HEK293 (cell line): Measurements from ENCODE around the gene SIL1.

ENCODE experiments used
- CTCF ChIA-PET: fragments of 350-600 bp; formaldehyde crosslinking; extraction: SDS; loops from one replicate; lab custom pipeline; 2021; ENCODE audit warnings: antibody characterized with exemption; lab: Yijun Ruan, JAX
- POLR2A ChIA-PET: fragments of 300-600 bp; formaldehyde crosslinking; extraction: SDS; loops from one replicate; lab custom pipeline; 2020; ENCODE audit warnings: antibody characterized with exemption, inconsistent platforms; lab: Yijun Ruan, JAX
- H3K27ac ChIP-seq: fragments of 200-500 bp; sonication (Bioruptor generic); 2 replicates; pipeline ENCODE4 v1.5.1; 2014; ENCODE audit warnings: low read depth, low read length, control low read depth, inconsistent platforms; ENCODE audit errors: extremely low read depth
- H3K36me3 ChIP-seq, 2 experiments: fragments of 200-500 bp in 1 of 2; sonication (Bioruptor generic) in 1 of 2; 1 replicate in 1 of 2; 2 replicates in 1 of 2; pipeline ENCODE4 v1.5.1; 2014 to 2017; ENCODE audit warnings: inconsistent platforms in 2 of 2, low read length in 2 of 2; ENCODE audit not compliant: control insufficient read depth in 2 of 2, insufficient read depth in 1 of 2
- H3K4me1 ChIP-seq: fragments of 200-500 bp; sonication (Bioruptor generic); 2 replicates; pipeline ENCODE4 v1.5.1; 2014; ENCODE audit warnings: mild to moderate bottlenecking, low read length, inconsistent platforms; ENCODE audit not compliant: control insufficient read depth, insufficient read depth
- H3K4me3 ChIP-seq: 2 replicates; pipeline ENCODE4 v1.5.1; 2011; ENCODE audit warnings: low read depth, mild to moderate bottlenecking, control low read depth, low read length, moderate library complexity
- H3K9me3 ChIP-seq: fragments of 200-500 bp; sonication (Bioruptor generic); 2 replicates; pipeline ENCODE4 v1.5.1; 2014; ENCODE audit warnings: low read depth, low read length, inconsistent platforms; ENCODE audit not compliant: control insufficient read depth, insufficient read depth
- FEZF1 ChIP-seq: fragments of 450-650 bp; formaldehyde crosslinking; IDR thresholded peaks from 2 replicates; pipeline ENCODE4 v1.5.1; 2016; ENCODE audit warnings: missing biosample characterization, missing genetic modification characterization
- OVOL3 ChIP-seq: fragments of 450-650 bp; formaldehyde crosslinking; IDR thresholded peaks from 2 replicates; pipeline ENCODE4 v1.5.1; 2016; ENCODE audit warnings: missing biosample characterization, missing genetic modification characterization
- SP2 ChIP-seq: fragments of 450-650 bp; formaldehyde crosslinking; IDR thresholded peaks from 2 replicates; pipeline ENCODE4 v1.5.1; 2016; ENCODE audit warnings: missing biosample characterization, missing genetic modification characterization
- SP7 ChIP-seq: fragments of 450-650 bp; formaldehyde crosslinking; IDR thresholded peaks from 2 replicates; pipeline ENCODE4 v1.5.1; 2016; ENCODE audit warnings: missing biosample characterization, missing genetic modification characterization
- ZNF10 ChIP-seq: fragments of 450-650 bp; formaldehyde crosslinking; IDR thresholded peaks from 2 replicates; pipeline ENCODE4 v1.5.1; 2017; ENCODE audit warnings: missing biosample characterization, missing genetic modification characterization
- ZNF140 ChIP-seq: fragments of 450-650 bp; formaldehyde crosslinking; IDR thresholded peaks from 2 replicates; pipeline ENCODE4 v1.5.1; 2016; ENCODE audit warnings: missing biosample characterization, missing genetic modification characterization
- ZNF184 ChIP-seq: fragments of 450-650 bp; IDR thresholded peaks from 2 replicates; pipeline ENCODE4 v1.5.1; 2018; ENCODE audit warnings: missing biosample characterization, mild to moderate bottlenecking, missing genetic modification characterization
- ZNF19 ChIP-seq: fragments of 450-650 bp; formaldehyde crosslinking; IDR thresholded peaks from 2 replicates; pipeline ENCODE4; 2016; ENCODE audit warnings: missing biosample characterization, missing genetic modification characterization, low read depth
- ZNF211 ChIP-seq: fragments of 450-650 bp; formaldehyde crosslinking; IDR thresholded peaks from 2 replicates; pipeline ENCODE4 v1.5.1; 2016; ENCODE audit warnings: low read depth, missing biosample characterization, missing genetic modification characterization
- ZNF366 ChIP-seq: fragments of 450-650 bp; formaldehyde crosslinking; conservative IDR thresholded peaks from 2 replicates; pipeline ENCODE4 v1.5.1; 2016; ENCODE audit warnings: missing biosample characterization, missing genetic modification characterization
- ZNF426 ChIP-seq: fragments of 450-650 bp; formaldehyde crosslinking; IDR thresholded peaks from 2 replicates; pipeline ENCODE4 v1.5.1; 2017; ENCODE audit warnings: missing biosample characterization, missing genetic modification characterization, mild to moderate bottlenecking, inconsistent platforms, moderate library complexity
- ZNF433 ChIP-seq: fragments of 450-650 bp; formaldehyde crosslinking; IDR thresholded peaks from 2 replicates; pipeline ENCODE4 v1.5.1; 2016; ENCODE audit warnings: missing biosample characterization, missing genetic modification characterization, low read depth
- ZNF610 ChIP-seq: fragments of 450-650 bp; formaldehyde crosslinking; IDR thresholded peaks from 2 replicates; pipeline ENCODE4 v1.5.1; 2016; ENCODE audit warnings: missing biosample characterization, missing genetic modification characterization, borderline replicate concordance
- ZNF654 ChIP-seq: fragments of 450-650 bp; formaldehyde crosslinking; IDR thresholded peaks from 2 replicates; pipeline ENCODE4 v1.5.1; 2016; ENCODE audit warnings: low read depth, missing biosample characterization, missing genetic modification characterization
- ZNF658 ChIP-seq: fragments of 450-650 bp; formaldehyde crosslinking; IDR thresholded peaks from 2 replicates; pipeline ENCODE4; 2016; ENCODE audit warnings: missing biosample characterization, missing genetic modification characterization
- TF ChIP-seq, protein P1 (sequence below): fragments of 450-650 bp; formaldehyde crosslinking; optimal IDR thresholded peaks from 2 replicates; pipeline ENCODE3; 2016; ENCODE audit warnings: missing biosample characterization, mild to moderate bottlenecking, missing genetic modification characterization
- TF ChIP-seq, protein P2 (sequence below): fragments of 450-650 bp; IDR thresholded peaks from 2 replicates; pipeline ENCODE4 v1.5.1; 2018; ENCODE audit warnings: missing biosample characterization, missing genetic modification characterization
- TF ChIP-seq, protein P3 (sequence below): fragments of 450-650 bp; formaldehyde crosslinking; IDR thresholded peaks from 2 replicates; pipeline ENCODE4 v1.5.1; 2016; ENCODE audit warnings: missing biosample characterization, missing genetic modification characterization, borderline replicate concordance
- TF ChIP-seq, protein P4 (sequence below): fragments of 450-650 bp; formaldehyde crosslinking; IDR thresholded peaks from 2 replicates; pipeline ENCODE4 v1.5.1; 2016; ENCODE audit warnings: missing biosample characterization, missing genetic modification characterization
- TF ChIP-seq, protein P5 (sequence below): fragments of 450-650 bp; formaldehyde crosslinking; IDR thresholded peaks from 2 replicates; pipeline ENCODE4 v1.5.1; 2016; ENCODE audit warnings: missing biosample characterization, missing genetic modification characterization

SIL1 gene

DNA sequence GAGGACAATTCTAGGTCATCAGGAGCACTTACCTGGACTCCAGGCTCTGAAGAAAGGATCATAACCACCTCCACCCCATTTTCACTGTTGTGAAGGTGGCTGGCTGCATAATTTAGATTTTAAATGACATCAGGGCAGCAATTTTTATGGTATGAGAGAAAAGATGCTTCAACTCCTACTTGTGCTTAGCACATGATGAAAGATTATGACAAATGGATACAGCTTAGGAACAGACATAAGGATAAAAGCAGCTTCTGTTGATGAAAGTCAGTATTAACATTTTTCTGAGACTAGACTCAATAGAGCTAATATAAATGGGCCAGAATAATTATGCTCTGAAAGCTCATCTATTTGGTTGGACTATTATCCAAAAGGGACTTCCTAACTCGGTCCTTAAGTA lies 72.2 kb downstream of the SIL1 start:
- ChIA-PET POLR2A (no interaction called here), CTCF (interaction anchor here (0.7 kb wide), 1 partner anchor 11 kb away, joined by 3 read pairs; no protein-coding TSS in a partner anchor)
- no peak overlapping the region for H3K4me3 ChIP-seq
- TF ChIP-seq, protein P1, sequence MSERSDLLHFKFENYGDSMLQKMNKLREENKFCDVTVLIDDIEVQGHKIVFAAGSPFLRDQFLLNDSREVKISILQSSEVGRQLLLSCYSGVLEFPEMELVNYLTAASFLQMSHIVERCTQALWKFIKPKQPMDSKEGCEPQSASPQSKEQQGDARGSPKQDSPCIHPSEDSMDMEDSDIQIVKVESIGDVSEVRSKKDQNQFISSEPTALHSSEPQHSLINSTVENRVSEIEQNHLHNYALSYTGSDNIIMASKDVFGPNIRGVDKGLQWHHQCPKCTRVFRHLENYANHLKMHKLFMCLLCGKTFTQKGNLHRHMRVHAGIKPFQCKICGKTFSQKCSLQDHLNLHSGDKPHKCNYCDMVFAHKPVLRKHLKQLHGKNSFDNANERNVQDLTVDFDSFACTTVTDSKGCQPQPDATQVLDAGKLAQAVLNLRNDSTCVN (tag by site-specific recombination) = no peak
- no peak for TF ChIP-seq ZNF426 (tag by site-specific recombination)
- TF ChIP-seq, protein P2, sequence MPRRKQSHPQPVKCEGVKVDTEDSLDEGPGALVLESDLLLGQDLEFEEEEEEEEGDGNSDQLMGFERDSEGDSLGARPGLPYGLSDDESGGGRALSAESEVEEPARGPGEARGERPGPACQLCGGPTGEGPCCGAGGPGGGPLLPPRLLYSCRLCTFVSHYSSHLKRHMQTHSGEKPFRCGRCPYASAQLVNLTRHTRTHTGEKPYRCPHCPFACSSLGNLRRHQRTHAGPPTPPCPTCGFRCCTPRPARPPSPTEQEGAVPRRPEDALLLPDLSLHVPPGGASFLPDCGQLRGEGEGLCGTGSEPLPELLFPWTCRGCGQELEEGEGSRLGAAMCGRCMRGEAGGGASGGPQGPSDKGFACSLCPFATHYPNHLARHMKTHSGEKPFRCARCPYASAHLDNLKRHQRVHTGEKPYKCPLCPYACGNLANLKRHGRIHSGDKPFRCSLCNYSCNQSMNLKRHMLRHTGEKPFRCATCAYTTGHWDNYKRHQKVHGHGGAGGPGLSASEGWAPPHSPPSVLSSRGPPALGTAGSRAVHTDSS (tag by site-specific recombination) = no peak
- peaks cover 1% of the 10 kb centered on the region for H3K4me1 ChIP-seq
- H3K9me3 ChIP-seq = no peaks in the 10 kb centered on the region
- peaks cover 0 to 24% of the 10 kb centered on the region in 2 experiments; a peak in 1 of 3 replicates for H3K36me3 ChIP-seq
- no peak overlapping the region for H3K27ac ChIP-seq

DNA sequence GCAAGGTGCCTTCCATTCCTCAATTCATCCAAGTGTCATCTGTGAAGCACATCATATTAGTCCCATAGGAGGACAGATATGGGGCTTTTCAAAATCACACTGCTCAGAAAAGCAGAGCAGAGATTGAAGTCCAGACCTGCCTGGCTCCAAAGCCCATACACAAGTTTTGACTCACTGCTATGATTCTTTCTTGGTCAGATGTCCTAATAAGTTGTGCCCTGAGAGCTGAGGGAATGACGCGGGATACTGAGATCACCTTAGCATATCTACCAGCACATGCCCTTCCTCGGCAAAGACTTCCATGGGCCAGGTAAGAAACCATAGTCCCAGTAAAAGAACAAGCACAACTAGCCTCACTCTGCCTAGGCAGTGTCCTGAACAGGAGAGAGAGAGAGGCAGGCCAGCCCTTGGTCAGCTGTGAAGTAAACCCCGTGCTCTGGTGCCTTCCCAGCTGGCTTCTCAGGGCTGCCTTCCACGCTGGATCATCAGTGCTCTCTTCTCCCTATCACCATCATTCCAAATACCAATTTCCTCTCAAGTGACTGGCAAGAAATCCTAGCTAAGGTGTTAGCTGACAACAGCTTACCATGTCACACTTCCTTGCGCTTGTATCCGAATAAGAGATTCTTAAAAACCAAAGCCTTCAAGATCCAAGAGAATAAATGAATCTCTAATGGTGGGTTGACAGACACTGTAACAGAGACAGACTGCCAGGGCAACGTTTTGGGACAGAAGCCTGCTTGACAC lies 73.2 kb downstream of the SIL1 start:
- Histone ChIP-seq H3K9me3 (no peaks in the 10 kb centered on the region), H3K4me3 (no peak overlapping the region), H3K27ac (no peak overlapping the region), H3K4me1 (no peaks in the 10 kb centered on the region), H3K36me3 (peaks cover 0 to 34% of the 10 kb centered on the region in 2 experiments; a peak in 1 of 3 replicates)
- CTCF ChIA-PET = interaction anchor here (0.6 kb wide), 2 partner anchors 621 to 1227 kb away, joined by 3 to 5 read pairs; no protein-coding TSS in a partner anchor
- POLR2A ChIA-PET = no interaction called here
- TF ChIP-seq ZNF140 (tag by site-specific recombination) (no peak), ZNF184 (tag by site-specific recombination) (no peak), FEZF1 (tag by site-specific recombination) (no peak), ZNF658 (tag by site-specific recombination) (no peak)
- TF ChIP-seq, protein P3, sequence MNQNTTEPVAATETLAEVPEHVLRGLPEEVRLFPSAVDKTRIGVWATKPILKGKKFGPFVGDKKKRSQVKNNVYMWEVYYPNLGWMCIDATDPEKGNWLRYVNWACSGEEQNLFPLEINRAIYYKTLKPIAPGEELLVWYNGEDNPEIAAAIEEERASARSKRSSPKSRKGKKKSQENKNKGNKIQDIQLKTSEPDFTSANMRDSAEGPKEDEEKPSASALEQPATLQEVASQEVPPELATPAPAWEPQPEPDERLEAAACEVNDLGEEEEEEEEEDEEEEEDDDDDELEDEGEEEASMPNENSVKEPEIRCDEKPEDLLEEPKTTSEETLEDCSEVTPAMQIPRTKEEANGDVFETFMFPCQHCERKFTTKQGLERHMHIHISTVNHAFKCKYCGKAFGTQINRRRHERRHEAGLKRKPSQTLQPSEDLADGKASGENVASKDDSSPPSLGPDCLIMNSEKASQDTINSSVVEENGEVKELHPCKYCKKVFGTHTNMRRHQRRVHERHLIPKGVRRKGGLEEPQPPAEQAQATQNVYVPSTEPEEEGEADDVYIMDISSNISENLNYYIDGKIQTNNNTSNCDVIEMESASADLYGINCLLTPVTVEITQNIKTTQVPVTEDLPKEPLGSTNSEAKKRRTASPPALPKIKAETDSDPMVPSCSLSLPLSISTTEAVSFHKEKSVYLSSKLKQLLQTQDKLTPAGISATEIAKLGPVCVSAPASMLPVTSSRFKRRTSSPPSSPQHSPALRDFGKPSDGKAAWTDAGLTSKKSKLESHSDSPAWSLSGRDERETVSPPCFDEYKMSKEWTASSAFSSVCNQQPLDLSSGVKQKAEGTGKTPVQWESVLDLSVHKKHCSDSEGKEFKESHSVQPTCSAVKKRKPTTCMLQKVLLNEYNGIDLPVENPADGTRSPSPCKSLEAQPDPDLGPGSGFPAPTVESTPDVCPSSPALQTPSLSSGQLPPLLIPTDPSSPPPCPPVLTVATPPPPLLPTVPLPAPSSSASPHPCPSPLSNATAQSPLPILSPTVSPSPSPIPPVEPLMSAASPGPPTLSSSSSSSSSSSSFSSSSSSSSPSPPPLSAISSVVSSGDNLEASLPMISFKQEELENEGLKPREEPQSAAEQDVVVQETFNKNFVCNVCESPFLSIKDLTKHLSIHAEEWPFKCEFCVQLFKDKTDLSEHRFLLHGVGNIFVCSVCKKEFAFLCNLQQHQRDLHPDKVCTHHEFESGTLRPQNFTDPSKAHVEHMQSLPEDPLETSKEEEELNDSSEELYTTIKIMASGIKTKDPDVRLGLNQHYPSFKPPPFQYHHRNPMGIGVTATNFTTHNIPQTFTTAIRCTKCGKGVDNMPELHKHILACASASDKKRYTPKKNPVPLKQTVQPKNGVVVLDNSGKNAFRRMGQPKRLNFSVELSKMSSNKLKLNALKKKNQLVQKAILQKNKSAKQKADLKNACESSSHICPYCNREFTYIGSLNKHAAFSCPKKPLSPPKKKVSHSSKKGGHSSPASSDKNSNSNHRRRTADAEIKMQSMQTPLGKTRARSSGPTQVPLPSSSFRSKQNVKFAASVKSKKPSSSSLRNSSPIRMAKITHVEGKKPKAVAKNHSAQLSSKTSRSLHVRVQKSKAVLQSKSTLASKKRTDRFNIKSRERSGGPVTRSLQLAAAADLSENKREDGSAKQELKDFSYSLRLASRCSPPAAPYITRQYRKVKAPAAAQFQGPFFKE (tag by site-specific recombination) = no peak

DNA sequence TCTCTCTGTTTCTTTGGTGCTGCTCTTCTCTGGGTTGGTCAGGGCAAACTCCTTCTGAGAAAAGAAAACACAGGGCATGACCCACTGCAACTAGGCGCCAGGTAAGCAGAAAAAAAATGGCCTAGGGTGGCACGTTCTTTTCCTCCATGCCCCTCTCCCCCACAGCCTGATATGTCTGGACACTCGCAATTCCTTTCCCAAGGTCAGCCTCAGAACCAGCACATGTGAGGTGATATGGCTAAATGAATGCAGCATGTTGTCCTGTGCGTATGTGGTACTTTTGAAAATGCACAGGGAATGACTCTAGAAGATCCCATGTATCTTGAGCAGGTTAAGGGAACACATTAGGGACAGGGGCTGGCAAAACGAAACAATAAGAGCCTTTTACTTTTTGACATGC lies 77.0 kb downstream of the SIL1 start:
- H3K4me1 ChIP-seq = no peaks in the 10 kb centered on the region
- no peak overlapping the region for H3K27ac ChIP-seq
- H3K9me3 ChIP-seq = no peaks in the 10 kb centered on the region
- peaks cover 4 to 60% of the 10 kb centered on the region in 2 experiments; a peak in 2 of 3 replicates for H3K36me3 ChIP-seq
- ChIA-PET CTCF (no interaction called here), POLR2A (no interaction called here)
- no peak overlapping the region for H3K4me3 ChIP-seq
- TF ChIP-seq ZNF610 (tag by site-specific recombination) (no peak), ZNF433 (no peak), SP2 (tag by site-specific recombination) (no peak), ZNF10 (tag by site-specific recombination) (no peak), ZNF211 (tag by site-specific recombination) (no peak), ZNF654 (no peak), OVOL3 (tag by site-specific recombination) (no peak), SP7 (tag by site-specific recombination) (no peak), ZNF19 (tag by site-specific recombination) (no peak), ZNF366 (tag by site-specific recombination) (no peak)
- TF ChIP-seq, protein P4, sequence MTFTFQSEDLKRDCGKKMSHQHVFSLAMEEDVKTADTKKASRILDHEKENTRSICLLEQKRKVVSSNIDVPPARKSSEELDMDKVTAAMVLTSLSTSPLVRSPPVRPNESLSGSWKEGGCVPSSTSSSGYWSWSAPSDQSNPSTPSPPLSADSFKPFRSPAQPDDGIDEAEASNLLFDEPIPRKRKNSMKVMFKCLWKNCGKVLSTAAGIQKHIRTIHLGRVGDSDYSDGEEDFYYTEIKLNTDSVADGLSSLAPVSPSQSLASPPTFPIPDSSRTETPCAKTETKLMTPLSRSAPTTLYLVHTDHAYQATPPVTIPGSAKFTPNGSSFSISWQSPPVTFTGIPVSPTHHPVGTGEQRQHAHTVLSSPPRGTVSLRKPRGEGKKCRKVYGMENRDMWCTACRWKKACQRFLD (tag by site-specific recombination) = no peak
- TF ChIP-seq, protein P5, sequence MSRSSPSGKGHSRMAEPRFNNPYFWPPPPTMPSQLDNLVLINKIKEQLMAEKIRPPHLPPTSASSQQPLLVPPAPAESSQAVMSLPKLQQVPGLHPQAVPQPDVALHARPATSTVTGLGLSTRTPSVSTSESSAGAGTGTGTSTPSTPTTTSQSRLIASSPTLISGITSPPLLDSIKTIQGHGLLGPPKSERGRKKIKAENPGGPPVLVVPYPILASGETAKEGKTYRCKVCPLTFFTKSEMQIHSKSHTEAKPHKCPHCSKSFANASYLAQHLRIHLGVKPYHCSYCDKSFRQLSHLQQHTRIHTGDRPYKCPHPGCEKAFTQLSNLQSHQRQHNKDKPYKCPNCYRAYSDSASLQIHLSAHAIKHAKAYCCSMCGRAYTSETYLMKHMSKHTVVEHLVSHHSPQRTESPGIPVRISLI = no peak
